Measurements from ENCODE around the gene DMXL2.
"Not testable (repeated sequence)": the region's sequence is repeated elsewhere in the genome, so short reads cannot be mapped to it uniquely, and the experiment has no call there.

DMXL2 gene

DNA sequence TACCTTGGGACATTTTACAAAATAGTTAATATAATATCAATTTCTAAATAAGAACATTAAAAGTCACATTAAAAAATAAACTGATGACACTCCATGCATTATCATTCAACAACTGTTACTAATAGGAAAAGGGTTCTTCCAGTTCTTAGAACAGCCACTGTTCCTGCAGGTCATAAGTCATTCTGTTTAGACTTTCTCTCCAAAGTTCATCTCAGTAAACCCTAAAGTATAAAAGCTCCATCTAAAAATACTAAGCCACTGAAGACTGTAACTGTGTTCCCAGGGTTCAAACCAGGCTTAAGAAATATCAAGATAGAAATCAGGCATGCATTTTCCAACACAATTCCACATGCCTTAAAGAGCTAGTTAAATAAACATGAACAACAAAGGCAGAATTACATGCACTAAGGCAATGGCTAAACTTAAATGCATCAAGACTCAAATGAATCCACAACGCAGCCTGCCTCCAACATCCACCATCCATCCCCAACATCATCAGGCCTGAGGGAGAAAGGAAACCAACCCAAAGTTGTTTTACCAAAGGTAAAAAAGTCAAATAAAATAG lies 46.2 kb downstream of the DMXL2 start:
- DNase-seq (ENCODE audit: low read depth), result no peak

DNA sequence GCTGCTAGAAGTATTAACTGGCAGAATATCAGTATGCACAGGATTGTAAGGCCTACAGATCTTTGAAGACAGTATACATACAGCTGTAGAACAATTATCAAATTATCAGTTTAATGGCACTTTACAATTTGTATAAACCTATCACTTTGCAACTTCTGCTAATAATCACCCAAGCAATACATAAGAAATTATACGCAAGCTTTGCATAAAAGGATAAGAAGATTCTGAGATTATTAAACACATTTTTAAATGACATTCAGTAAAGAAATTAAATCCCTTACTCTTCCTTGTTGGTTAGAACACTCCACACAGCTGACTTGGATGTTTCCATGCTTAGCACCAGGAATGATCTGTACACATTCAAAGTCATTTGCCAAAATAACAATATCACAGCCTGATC lies 46.8 kb downstream of the DMXL2 start:
- no peak for DNase-seq (ENCODE audit: low read depth)

DNA sequence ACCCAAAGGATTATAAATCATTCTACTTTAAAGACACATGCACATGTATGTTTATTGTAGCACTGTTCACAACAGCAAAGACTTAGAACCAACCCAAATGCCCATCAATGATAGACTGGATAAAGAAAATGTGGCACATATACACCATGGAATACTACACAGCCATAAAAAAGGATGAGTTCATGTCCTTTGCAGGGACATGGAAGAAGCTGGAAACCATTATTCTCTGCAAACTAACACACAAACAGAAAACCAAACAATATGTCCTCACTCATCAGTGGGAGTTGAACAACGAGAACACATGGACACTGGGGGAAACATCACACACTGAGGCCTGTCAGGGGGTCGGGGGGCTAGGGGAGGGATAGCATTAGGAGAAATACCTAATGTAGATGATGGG lies 49.2 kb downstream of the DMXL2 start:
- DNase-seq (ENCODE audit: low read depth), result not testable (repeated sequence)

DNA sequence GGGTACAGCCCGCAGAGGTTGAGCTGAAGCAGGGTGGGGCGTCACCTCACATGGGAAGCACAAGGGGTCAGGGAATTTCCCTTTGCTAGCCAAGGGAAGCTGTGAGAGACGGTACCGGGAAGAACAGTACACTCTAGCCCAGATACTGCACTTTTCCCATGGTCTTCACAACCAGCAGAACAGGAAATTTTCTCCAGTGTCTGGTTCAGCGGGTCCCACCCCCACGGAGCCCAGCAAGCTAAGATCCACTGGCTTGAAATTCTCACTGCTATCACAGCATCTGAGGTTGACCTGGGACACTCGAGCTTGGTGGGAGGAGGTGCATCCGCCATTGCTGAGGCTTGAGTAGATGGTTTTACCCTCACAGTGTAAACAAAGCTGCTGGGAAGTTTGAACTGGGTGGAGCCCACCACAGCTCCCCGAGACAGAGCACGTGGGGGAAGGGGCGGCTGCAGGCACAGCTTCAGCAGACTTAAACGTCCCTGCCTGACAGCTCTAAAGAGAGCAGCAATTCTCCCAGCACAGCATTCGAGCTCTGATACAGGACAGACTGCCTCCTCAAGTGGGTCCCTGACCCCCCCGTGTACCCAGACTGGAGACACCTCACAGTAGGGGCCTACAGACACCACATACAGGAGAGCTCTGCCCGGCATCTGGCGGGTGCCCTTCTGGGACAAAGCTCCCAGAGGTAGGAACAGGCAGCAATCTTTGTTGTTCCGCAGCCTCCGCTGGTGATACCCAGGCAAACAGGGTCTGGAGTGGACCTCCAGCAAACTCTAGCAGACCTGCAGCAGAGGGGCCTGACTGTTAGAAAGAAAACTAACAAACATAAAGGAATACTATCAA lies 53.4 kb downstream of the DMXL2 start:
- DNase-seq (ENCODE audit: low read depth), result not testable (repeated sequence)

DNA sequence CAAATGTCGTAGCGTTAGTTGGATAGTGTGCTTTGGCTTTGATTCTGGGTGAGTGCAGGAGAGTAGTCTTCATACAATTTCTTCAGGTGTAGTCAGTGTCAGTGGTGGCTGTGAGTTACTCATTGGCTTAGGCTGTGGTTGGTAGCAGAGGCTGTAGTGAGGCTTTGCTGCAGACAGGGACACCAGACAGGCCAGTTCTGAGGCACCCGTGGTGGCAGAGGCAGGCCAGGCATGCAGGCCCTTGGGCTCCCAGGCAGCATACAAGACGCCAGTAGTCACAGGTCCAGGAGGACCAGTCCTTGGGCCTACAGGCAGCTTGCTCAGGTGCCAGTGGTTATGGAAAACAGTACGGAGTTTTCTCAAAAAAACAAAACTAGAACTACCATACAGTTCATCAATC lies 61.3 kb downstream of the DMXL2 start:
- DNase-seq (ENCODE audit: low read depth), result no peak

DNA sequence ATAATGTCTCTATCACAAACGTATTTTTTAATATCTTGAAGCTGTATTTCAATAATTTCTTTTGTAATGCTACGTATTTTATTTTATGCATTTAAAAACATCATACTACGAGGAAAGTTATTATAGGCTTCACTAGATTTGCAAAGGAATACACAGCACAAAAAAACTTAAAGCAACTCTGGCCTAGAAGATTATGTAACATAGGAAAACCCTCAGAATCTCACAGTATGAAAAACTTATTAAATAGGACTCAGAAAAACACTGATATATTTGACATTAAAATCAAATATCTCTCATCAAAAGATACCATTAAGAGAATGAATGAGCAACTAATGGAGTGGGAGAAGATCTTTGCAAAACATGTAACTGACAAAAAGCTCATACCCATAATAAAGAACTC lies 63.7 kb downstream of the DMXL2 start:
- DNase-seq (ENCODE audit: low read depth), result no peak

DNA sequence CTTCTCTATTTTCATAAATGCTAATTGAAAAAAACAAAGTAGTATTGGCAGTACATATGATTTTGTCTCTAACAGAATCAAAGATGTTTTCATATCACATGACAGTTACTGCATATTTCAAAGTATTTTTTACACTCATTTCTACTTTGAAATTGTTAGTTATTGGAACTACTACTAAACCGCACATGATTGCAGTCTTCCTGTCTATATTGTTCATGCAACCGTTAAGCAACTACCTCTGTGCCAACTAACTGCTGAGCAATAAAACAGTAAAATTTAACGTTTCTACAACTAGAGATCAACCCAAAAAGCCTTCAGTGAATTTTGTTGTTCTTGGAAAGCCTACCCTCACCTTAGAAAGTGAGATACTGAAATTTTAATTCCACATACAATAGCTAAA lies 64.2 kb downstream of the DMXL2 start:
- no peak for DNase-seq (ENCODE audit: low read depth)

DNA sequence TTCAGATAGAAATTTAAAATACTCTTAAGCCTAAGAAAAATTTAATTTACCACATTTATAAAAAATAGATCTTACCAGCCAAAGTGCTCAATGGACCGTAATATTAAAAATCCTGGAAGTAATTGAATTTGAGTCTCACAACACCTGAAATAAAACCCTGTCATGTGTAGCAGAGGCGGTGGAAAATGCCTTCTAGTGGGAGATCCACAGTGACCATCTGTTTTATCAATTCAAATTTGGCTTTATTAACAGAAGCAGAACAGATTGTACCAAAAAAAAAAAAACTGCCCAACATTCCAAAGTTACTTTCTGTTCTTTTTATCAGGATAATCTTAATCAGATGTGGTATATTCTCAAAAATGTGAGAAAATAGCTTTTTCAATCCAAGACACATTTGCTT lies 71.7 kb downstream of the DMXL2 start:
- no peak for DNase-seq (ENCODE audit: low read depth)

DNA sequence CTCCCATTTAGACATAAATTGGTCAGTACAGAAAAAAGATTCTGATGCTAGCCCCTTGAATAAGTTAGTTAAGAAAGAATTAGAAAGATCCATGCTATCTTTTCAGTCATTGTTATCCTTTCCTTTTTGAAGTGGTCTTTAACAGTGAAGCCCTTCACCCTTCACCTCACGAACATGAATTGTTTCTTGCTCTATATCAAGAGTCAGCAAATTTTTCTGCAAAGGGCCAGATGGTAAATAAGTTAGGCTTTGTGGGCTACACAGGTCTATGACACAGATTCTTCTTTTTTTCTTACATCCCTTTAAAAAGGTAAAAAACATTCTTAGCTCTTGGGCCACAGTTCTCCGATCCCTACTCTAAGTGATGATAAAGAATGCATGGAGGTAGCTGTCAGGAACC lies 74.9 kb downstream of the DMXL2 start:
- DNase-seq (ENCODE audit: low read depth), result no peak

DNA sequence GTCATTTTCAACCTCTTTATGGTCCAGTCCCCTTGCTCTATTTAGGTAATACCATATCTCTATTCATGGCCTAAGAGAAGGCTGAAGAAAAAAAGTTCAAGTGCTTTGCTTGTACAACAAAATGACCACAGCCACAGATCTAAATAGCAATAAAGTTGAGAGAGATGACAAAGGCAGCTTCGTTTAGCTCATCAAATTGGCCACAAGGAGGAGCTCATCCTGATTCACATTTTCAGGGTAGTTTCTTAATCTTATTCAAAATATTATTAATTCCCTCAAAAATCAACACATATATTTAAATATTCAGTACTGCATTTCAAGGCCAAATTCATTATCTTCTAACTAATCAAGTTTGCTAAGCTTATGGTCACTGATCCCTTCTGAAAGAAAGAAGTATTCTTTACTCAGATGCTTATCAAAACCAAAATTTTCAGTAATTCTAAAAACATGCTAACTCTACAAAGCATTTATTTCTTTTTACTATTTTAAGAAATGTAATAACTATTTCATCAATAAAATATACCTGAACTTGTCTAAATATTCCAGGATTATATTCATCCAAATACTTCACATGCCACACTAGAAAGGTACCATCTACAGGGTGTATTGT lies 85.5 kb downstream of the DMXL2 start:
- DNase-seq (ENCODE audit: low read depth), result no peak

DNA sequence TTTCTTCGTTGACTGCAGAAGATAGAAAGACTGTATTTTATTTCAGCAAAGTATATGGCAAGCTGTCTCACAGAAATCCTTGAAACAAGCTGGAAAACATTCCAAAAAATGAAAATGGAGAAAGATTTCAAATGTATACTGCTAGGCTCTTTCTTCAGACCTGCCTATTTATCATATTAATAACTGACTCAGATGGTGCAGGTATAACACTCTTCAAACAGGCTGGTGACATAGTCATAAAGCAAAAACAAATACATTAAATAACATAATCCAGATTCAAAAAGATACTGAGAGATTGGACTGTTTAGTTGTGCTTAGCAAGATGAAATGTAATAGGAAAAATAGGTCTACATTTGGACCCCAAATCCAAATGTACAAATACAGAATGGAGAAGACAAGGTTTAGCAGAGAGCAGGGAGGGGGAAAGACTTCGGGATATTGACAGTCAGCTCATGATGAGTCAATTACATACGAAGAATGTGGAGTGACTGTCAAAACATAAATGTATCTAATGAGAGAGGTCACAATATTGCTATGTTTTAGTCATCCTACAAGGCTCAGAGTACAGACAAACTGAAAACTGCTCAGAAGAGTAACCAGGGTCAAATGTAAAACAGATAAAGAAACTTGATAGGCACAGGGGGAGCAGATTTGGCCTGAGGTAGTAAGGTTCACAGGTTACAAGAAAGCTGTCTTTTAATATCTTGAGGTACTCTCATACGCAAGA lies 88.7 kb downstream of the DMXL2 start:
- no peak for DNase-seq (ENCODE audit: low read depth)

DNA sequence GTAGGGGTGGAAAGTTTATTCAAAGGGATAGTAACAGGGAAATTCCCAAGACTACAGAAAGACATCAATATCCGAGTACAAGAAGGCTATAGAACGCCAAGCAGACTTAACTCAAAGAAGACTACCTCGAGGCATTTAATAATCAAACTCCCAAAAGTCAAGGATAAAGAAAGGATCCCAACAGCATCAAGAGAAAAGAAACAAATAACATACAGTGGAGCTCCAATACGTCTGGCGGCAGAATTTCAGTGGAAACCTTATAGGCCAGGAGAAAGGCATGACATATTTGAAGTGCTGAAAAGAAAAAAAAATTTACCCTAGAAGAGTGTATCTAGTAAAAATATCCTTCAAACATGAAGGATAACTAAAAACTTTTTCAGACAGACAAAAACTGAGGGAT lies 95.6 kb downstream of the DMXL2 start:
- DNase-seq (ENCODE audit: low read depth), result no peak

DNA sequence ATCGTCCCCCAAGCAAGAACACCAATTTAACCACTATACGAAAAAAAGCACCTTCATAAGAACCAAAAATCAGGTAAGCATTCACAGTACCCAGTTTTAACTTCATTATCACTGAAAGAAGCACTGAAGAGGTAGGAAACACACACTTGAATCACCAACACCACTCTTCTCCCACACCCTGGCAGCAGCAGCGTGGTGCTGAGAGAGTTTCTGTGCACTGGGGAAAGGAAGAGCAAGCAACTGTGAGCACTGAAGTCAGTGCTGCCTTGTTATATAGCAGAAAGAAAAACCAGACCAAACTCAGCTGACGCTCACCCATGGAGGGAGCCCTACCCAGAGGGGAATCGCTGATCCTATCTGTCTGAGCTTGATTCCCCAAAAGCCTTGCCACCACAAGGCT lies 98.2 kb downstream of the DMXL2 start:
- no peak for DNase-seq (ENCODE audit: low read depth)

DNA sequence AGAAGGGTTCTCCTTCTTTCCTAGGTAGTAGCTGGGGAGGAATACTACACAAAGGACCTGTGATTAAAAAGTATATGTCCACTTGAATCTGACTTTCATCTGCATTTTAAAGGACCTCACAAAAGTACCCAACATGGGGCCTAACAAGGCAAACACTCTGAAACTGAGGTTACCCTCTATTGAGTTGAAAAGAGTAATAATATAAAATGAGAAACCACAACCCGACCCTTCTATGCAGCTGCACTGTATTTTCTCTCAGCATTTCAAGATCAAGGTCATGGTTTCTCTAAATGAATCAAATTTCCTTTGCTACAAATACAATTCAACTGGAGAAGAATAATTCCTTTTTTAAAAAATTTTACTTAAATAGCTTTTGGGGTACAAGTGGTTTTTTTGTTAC lies 106.3 kb downstream of the DMXL2 start:
- no peak for DNase-seq (ENCODE audit: low read depth)

DNA sequence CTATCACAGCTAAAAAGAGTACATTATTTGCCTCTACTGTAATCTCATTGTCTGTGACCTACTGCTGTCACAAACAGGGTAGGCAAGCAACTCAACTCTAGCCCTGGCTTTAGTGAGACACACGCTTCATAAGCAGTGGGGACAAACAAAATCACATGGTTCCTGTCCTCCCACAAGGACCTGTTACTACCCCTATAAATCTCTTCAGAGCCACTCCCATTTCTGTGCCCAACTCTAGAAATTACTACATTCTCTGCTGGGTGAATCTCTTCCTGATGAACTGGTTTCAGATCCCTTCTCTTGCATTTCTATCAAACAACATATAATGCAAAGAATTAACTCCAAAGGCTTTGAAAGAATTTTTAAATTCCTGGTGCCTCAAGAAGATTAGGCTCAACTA lies 117.3 kb downstream of the DMXL2 start:
- DNase-seq (ENCODE audit: low read depth), result no peak

DNA sequence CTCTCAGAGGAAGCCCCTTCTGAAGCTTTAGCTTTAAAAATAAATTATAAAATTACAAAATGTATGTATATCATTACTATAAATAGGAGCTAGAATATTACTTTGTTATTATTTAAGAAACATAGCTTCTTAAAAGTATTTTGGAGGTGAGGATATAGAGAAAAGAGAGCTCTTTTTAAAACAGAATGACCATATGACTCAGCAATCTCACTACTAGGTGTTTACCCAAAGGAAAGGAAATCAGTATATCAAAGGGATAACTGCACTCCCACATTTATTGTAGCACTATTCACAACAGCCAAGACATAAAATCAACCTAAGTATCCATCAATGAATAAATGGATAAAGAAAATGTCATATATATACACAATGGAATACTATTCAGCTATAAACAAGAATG lies 119.6 kb downstream of the DMXL2 start:
- no peak for DNase-seq (ENCODE audit: low read depth)

DNA sequence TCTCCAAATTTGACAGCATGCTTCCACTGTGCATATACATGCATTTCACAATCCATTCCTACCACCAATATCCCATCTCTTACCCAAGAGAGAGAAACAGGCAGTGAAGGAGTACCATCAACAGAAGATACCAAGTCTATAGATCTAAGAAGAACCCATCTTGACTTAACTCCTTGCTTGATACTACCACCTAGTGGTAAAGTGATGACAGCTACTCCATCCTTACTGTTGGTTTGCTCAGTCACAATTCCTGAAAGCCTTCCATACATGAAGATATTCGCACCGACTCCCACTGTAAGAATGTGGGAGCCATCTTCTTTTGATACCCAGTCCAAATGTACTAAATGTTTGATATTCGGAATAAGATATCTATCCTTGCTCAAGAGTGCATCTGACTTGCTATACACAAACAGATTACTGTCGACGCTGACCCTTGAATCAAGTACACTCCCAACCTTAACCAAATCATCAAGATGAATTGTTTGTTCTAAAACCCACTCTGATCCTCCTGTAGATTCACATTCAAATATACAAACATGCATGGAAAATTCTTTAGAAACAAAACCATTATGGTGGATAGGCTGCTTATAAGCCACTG lies 123.1 kb downstream of the DMXL2 start:
- DNase-seq (ENCODE audit: low read depth), result no peak

DNA sequence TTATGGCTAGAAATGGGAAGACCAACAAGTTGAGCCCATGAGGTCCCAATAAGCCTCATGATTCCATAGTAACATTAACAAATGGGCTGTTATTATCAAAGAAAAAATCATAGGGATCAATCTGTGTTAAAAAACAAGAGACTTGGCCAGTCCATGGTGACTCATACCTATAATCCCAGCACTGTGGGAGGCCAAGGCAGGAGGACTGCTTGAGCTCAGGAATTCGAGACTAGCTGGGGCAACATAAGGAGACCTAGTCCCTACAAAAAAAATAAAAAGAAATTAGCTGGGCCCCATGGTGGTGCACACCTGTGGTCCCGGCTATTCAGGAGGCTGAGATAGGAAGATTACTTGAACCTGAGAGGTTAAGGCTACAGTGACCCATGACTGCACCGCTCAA lies 124.8 kb downstream of the DMXL2 start:
- DNase-seq (ENCODE audit: low read depth), result no peak

DNA sequence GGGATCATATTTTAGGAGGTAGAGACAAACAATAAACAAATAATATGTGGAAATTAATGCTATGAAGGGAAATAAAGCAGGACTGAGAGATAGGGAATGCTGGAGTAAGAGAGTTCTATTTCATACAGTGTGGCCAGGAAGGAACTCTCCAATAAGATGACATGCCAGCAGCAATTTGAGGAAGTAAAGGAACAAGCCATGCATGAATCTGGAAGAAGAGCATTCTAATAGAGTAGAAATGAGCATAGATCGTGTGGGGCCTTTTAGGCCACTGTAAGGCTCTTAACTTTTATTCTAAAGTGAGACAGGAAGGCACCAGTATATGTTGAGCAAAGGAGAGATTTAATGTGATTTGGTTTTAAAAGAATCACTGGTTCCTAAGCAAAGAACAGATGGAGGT lies 126.3 kb downstream of the DMXL2 start:
- no peak for DNase-seq (ENCODE audit: low read depth)

DNA sequence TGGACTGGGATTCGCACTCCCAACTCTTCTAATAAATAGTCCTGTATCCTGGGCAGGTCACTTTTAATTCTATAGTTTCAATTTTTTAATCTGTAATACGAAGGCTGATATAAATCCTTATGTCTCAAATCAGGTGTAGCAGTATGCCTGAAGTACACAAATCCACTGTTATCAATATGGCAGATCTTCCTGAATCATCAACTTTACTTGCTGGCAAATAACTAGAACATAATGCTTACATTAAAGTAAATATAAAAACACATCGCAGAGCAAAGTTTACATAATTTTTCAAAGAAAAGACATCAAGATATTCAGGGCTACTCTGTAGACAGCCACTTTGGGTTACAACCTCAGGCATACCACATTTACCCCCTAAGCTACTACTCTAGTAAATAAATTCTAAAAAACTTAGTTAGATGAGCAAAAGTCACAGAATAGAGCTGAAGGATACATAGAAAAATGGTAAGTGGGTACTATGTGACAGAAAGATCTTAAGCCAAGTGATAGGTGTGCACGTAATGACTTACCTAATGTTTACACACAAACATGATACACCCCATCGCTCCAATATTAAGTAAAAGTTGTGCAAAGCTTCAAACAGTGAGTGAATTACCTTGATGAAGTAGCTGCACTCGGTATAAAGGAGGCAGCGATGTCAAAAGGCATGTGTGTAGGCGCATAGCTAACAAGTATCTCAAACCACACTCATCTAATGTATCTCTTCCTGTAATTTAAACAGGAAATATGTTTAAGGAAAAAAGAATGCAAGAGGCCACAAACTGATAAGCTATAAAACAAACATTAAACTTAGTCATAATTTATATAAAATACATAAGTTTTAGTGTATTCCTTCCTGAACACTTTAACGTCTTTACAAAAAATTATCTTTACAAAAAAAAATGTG lies 127.9 kb downstream of the DMXL2 start:
- DNase-seq (ENCODE audit: low read depth), result peak; percentile 46

DNA sequence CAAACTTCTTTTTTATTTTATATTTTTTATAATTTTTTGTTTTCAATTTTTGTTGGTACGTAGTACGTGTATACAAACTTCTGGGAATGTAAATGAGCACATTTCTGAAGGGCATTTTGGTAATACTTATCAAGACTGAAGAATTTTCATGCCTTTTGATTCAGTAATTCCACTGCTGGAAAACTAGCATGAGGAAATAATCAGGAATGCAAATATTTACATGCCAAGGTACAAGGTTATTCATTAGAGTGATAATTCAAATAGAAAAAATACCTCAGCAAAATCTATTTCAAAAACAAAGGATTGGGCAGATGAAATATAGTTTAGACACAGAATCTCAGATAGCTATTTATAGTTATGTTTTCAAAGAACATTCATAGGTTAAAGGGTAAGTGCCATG lies 128.7 kb downstream of the DMXL2 start:
- DNase-seq (ENCODE audit: low read depth), result no peak
